Erythroblast (primary cell): ENCODE measurements around the gene CD300E.

ENCODE experiments used
- DNase-seq, 2 experiments: peaks; one replicate each; lab custom pipeline; 2025; lab: John Stamatoyannopoulos, UW
- GATA1 ChIP-seq: IDR thresholded peaks from 2 replicates; pipeline ENCODE4 v1.6.1; 2011; ENCODE audit warnings: low read depth, mild to moderate bottlenecking, control low read depth, low read length, moderate library complexity
- POLR2A ChIP-seq: IDR thresholded peaks from 2 replicates; pipeline ENCODE4 v1.6.1; 2011; ENCODE audit warnings: mild to moderate bottlenecking, low read length

The CD300E gene

GRCh38 chr17:74619077-74619673, 4.4 kb downstream of the CD300E start:
- TF ChIP-seq POLR2A: no peak
- TF ChIP-seq GATA1: no peak
- no peak for DNase-seq

DNA sequence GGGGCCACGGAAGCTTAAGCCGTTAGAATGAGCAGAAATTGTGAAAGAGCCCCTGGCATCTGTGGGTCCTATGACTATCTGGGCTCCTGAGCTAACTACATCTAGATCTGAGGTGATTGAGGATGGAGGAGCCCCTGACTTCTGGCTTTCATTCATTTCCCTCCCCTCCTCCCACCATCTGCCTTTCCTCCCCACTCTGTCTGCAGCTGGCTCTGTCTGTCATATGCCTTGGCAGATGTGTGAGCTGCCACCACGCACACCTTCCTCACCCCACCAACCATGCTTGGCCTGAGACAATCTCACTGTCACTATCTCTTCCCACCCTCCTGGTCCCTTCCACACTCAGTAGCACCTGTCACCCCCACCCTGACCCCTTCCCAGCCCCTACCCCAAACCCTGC, 5.1 kb downstream of the CD300E start:
- TF ChIP-seq GATA1 (no peak), POLR2A (no peak)
- DNase-seq: no peak

DNA sequence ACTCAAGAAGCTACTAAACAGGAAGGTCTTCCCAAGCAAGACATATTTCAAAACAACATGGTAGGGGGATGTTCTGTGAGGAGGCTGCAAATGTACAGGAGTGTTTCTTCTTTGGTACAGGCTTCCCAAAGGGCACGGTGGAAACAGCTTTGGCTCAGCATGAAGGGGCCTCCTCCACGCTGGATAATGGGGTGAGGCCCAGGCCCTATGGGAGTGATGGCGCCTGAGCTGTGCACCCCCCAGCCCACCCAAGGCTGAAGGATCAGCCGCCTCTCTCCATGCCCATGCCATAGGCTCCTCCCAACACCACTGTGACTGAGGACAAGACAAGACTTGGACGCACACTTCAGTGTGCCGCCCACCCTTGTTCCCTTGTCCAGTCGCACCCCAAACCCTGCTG, 6.8 kb downstream of the CD300E start:
- TF ChIP-seq GATA1: no peak
- TF ChIP-seq POLR2A: no peak
- DNase-seq: no peak

- TF ChIP-seq POLR2A: no peak
- TF ChIP-seq GATA1: no peak
- DNase-seq: no peak
Measured at GRCh38 chr17:74612046-74612445, 11.5 kb downstream of the CD300E start.

DNA sequence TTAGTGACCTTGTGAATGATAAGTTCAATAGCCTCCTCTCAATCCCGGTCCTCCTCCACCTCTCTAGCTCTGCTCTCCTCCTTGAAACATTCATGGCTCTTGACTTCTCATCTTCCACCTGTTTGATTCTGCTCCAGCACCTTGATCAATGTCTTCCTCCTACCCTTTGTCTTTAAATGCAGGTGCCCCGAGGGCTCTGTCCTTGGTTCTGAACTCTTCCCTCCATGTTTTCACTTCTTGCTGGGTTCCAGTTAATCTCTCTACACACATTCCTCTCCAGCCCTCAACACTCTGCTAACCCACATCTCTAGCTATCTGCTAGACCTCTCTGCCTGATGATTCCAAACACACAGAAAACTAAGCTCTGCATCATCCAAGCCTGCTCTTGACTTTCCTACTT, 13.4 kb downstream of the CD300E start:
- no peak for DNase-seq
- TF ChIP-seq POLR2A (no peak), GATA1 (no peak)

- TF ChIP-seq GATA1 (no peak), POLR2A (no peak)
- no peak for DNase-seq
Measured at GRCh38 chr17:74608511-74608910, 15.0 kb downstream of the CD300E start.

GRCh38 chr17:74607221-74607620, 16.3 kb downstream of the CD300E start:
- DNase-seq: no peak
- TF ChIP-seq GATA1: no peak
- no peak for TF ChIP-seq POLR2A

DNA sequence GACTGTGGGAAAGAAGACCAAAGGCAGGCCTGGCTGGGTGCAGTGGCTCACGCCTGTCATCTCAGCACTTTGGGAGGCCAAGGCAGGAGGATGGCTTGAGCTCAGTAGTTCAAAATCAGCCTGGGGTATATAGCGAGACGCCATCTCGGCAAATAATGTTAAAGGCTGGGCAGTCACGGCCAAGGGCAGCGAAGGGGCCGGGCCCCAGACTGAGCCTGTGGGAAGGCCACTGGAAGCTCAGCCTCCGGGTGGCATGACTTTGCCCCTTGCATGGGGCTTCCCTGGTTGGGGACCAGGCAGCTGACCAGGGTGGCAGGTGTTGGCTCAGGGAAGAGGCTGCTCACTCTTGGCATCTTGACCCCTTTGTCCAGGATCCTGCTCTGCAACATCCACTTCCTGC, 17.5 kb downstream of the CD300E start:
- no peak for DNase-seq
- TF ChIP-seq GATA1: no peak
- TF ChIP-seq POLR2A: no peak

DNA sequence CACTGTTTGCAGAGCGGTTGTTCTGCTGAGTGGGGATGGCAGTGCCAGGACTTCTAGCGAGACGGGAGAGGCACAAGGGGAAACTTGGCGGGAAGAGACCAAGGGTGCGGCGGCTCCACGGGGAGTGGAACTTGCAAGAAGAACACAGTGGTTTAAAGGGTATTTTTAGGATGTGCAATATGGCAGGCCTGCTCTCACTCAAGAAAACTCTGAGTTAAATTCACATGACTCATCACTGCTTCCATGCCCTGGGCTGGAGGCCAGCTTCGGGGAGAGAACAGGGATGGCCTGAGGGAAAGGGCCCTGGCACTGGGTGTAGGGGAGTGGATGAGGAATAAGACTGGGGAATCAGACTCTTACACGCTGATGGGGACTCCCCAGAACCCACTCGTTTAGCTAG, 18.2 kb downstream of the CD300E start:
- no peak for DNase-seq
- TF ChIP-seq POLR2A (no peak), GATA1 (no peak)

DNA sequence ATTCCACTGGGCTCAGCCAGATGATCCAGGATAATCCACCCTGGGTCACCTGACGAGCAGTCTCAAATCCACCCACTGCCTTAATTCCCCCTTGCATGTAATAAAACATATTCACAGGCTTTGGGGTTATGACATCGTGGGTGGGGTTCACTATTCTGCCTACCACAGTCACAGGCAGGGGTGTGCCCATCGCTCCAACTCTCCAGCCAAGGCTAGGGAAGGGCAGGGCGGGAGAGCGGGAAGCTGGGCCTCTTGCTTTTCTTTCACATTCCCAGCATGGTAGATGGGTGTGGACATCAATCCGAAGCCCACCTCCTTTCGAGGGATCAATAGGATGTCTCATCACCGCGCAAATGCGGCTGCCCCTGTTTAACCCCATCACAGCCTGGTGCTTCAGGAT, 18.8 kb downstream of the CD300E start:
- no peak for TF ChIP-seq POLR2A
- DNase-seq: no peak

DNA sequence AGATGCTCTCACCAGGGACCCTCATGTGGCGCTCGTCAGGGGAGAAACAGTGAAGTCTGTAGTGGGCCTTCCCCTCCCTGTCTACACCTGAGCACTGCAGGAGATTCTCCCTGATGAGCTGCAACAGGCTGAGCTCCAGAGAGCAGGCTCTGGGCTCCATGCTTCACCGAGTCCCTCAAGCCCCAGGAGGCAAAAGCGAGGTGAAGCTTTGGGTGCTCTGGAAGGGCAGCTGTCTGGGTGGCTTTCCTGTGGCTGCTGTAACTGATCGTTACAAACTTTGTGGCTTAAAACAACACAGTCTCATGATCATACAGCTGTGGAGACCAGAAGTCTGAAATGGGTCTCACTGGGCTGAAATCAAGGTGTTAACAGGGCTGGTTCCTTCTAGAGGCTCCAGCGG, 19.3 kb downstream of the CD300E start:
- TF ChIP-seq POLR2A: no peak
- TF ChIP-seq GATA1: no peak
- DNase-seq: no peak

GRCh38 chr17:74603746-74604145, 19.8 kb downstream of the CD300E start:
- TF ChIP-seq GATA1 (no peak), POLR2A (no peak)
- DNase-seq: no peak

DNA sequence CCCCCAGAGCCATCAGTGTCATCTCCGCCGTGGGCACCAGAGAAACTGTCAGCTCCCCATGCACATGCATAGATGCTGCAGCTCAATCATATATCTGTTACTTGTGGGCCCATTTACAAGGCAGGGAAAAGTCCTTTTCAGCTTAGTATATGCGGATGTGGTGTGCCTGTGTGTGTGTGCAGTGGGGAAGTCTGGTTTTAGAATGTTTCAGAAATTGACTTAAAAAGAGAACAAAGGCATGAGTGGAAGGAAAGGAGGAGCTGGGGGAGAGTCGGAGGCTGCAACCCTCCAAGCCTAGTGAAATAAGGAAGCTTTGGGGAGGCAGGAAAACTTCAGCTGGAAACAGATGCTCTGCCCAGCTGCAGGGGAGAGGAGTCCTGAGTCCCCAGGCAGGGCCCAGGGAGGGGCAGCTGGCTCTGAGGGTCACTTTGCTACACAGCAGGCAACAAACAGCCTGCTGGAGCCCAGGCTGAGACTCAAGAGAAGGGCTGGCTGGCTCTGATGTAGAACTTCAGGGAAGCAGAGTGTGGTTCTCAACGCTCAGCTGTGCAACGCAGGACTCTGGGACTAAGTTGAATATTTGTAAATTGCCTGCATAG, 20.4 kb downstream of the CD300E start:
- TF ChIP-seq GATA1: no peak
- TF ChIP-seq POLR2A: no peak

DNA sequence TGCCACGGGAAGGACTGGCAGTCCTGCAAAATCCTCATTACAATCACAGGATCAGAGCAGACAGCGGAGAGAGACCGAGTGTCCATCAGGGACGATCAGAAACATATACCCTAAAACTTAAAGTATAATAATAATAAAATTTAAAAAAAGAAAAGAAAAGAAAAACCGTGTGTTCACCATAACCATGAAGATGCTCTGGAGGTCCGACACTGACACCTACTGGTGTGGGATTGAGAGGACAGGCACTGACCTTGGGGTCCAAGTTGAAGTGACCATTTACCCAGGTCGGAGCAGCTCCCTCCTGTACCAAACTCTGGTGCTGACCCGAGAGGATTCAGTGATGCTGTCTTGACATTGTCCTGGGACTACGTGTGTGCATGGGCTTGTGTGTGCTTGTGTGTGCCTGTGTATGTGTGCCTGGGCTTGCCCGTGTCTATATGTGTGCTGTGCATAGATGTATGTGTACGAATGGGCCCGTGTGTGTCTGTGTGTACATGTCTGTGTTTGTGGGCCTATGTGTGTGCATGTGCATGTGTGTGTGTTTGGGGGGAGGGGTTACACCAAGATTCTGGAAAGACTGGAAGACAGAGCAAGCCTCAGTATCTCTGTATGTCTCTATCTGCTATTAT, 21.5 kb downstream of the CD300E start:
- DNase-seq: peak; percentile 41 to 64
- TF ChIP-seq POLR2A (no peak), GATA1 (no peak)

More for the DNA sequence above, 20.4 kb downstream of the CD300E start:
- DNase-seq: no peak
